ENCODE data around the gene RTN4RL1.

The RTN4RL1 gene

GRCh38 chr17:2044263-2044894, 19.2 kb upstream of the RTN4RL1 start:
- DNase-seq, result no peak

DNA sequence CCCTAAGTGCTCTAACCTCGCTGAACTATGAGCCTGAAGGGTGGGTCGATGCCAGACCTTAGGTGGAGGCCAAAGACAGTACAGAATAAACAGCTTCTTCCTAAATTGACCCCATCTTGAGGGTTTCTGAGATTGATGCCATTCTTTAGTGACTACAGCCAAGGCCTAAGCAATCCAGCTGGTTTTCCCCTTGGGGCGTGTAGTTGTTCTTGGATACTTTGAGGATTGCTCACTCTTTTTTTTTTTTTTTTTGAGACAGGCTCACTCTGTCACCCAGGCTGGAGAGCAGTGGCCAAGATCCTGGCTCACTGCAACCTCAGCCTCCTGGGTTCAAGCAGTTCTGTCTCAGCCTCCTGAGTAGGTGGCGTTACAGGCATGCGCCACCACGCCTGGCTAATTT, 18.7 kb upstream of the RTN4RL1 start:
- DNase-seq, result no peak

DNA sequence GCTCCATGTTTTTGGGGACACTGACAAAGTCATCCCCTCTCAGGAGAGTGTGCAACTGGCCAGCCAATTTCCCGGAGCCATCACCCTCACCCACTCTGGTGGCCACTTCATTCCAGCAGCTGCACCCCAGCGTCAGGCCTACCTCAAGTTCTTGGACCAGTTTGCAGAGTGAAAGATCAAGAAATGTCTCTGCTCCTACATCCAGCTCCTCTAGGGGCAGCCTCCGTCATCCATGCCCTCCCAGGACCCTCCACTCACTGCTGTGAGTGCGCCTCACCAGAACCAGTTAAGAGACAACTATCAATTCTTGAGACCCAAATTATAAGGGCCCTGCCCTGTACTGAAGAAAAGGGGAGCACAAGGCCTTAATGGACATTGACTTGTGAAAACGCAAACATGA, 17.8 kb upstream of the RTN4RL1 start:
- DNase-seq, result no peak

- no peak for DNase-seq
Measured at GRCh38 chr17:2042390-2042847, 17.3 kb upstream of the RTN4RL1 start.

DNA sequence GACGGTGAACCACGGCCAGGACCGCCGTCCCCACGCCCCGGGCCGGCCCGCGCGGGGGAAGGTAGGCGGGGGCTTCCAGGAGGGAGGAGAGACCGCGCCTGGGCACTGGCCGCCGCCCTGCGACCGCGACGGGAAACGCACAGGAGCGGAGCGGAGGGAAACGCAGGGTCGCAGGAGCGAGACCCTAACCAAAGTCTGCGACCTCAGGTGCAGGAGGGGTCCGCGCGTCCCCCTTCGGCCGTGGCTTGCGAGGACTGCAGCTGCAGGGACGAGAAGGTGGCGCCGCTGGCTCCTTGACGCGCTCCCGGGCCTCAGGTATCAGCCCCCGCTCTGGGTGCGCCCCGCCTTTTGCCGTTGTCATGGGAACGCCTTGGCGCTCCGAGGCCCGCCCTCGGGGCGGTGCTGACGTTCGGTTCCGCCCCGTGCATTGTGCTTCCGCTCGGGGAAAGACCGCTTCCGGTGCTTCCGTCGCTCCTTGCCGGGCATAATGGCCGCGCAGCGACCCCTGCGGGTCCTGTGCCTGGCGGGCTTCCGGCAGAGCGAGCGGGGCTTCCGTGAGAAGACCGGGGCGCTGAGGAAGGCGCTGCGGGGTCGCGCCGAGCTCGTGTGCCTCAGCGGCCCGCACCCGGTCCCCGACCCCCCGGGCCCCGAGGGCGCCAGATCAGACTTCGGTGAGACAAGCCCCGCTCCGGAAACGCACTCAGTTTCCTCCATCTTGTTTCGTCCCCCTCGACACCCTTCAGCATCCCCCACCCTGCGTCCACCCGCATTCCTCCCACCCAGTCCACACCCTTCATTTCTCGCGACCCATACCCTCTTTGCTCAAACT, 16.6 kb upstream of the RTN4RL1 start, which contains the start of gene OVCA2:
Gene OVCA2, plus strand, starts transcription at position 462 of the 829 bp plus-strand sequence. Its CDS starts 26 bp downstream, at position 488.
- DNase-seq, result peak; percentile 97

DNA sequence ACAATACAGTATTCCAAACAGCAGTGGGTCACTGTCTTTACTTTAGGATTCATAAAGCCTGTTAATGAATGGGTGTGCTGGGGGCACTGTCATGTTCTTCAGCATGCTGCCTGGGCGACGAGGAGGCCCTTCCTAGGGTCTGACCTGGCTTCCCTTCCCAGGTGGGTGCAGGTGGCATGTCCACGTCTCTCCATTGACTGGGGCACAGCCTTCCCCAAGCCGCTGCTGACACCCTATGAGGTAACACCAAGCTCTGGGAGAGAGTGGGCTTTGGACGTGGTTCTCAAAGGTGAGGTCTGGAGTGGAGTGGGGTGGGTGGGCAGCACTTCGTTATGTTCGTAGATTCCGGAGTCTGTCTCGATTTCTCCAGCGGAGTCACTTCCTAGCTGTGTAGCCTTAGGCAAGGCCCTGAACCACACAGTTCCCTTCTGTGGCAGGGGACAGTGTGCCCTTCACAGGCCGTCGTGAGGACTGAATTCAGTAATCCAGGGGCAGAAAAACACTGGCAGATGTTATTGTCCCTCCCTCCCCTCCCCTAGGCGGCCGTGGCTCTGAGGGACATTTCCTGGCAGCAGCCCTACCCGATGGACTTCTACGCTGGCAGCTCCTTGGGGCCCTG, 15.9 kb upstream of the RTN4RL1 start:
- DNase-seq, result no peak

- DNase-seq, result no peak
Measured at GRCh38 chr17:2040219-2040827, 15.2 kb upstream of the RTN4RL1 start.

GRCh38 chr17:2037155-2037554, 12.0 kb upstream of the RTN4RL1 start:
- no peak for DNase-seq

DNA sequence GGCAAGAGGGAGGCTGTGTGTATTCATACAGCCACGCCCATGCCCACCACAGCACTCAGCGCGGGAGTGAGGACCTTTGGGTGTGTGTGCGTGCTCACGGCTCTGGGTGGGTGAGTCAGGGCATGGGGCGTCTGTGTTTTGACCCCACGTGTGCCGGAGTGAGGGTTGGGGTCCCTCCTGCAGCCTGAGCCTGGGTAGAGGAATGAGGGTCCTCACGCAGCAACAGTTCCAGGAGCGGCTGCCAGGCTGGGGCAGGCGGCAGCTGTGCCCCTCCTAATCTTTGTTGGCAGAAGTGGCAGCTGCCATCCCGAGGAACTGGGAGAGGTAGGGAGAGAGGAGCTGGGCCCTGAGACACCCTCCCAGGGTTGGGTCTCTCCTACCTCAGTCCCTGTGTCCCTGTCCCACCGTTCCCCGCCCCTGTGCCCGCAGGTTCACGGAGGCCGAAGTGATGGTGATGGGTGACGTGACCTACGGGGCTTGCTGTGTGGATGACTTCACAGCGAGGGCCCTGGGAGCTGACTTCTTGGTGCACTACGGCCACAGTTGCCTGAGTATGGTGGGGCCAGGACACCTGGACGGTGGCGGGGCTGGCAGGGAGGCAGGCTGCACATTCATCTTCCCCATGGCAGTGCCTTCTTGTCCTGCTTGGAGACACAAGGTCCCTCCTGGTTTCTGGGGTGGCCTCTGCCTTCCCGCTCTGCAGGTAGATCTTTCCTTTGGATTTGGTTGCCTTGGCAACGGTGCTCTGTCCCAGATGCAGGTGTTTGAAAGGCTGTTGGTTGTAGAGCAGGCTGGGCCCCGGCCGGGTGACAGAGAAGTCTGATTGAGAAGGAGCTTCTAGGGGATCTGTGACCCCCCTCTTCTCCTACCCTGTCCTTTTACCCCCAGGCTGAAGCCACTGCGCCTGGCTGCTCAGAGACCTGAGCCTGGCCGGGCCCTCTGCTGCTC, 10.7 kb upstream of the RTN4RL1 start:
- DNase-seq, result no peak

DNA sequence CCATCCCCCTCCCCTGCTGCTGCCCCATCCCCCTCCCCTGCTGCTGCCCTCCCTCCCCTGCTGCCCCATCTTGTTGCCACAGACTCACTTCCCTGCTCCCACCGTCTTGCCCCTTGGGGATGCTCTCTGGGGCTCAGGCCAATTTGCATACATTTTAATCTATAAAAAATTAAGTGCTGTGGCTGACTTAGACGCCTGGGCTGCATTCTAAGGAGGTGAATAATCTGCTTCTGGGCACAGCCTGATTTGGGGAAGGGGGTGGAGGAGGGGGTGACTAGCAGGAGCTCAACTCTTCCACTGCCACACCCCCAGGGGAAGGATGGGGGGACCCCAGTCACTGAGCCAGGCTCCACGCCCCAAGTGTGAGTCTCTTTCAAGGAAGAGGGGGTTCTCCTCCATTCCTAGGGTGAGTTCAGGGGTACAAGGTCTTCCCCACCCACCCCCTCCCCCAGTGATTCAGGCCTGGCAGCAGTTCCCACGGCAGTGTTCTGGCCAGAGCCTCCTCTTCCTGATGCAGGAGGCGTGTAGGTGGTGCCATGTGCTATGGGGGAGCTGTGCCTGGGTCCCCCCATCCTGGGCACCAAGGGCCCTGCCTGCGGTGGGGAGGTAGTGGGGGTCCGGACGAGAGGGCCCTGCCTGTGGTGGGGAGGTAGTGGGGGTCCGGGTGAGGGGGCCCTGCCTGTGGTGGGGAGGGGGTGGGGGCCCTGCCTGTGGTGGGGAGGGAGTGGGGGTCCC, 9.8 kb upstream of the RTN4RL1 start:
- DNase-seq, result no peak

- DNase-seq, result no peak
Measured at GRCh38 chr17:2034157-2034556, 9.0 kb upstream of the RTN4RL1 start.

GRCh38 chr17:2033153-2033552, 8.0 kb upstream of the RTN4RL1 start:
- no peak for DNase-seq

- DNase-seq, result no peak
Measured at GRCh38 chr17:2030779-2031163, 5.6 kb upstream of the RTN4RL1 start.

- peak; percentile 92 for DNase-seq
Measured at GRCh38 chr17:2029911-2030778, 5.0 kb upstream of the RTN4RL1 start, which contains the start of gene DPH1. Gene DPH1, plus strand, starts transcription at chr17:2030153. Its CDS starts 17 bp downstream, at chr17:2030170.

GRCh38 chr17:2028737-2029136, 3.6 kb upstream of the RTN4RL1 start:
- no peak for DNase-seq

GRCh38 chr17:2028234-2028614, 3.1 kb upstream of the RTN4RL1 start:
- DNase-seq, result no peak

- no peak for DNase-seq
Measured at GRCh38 chr17:2027528-2028233, 2.5 kb upstream of the RTN4RL1 start.

DNA sequence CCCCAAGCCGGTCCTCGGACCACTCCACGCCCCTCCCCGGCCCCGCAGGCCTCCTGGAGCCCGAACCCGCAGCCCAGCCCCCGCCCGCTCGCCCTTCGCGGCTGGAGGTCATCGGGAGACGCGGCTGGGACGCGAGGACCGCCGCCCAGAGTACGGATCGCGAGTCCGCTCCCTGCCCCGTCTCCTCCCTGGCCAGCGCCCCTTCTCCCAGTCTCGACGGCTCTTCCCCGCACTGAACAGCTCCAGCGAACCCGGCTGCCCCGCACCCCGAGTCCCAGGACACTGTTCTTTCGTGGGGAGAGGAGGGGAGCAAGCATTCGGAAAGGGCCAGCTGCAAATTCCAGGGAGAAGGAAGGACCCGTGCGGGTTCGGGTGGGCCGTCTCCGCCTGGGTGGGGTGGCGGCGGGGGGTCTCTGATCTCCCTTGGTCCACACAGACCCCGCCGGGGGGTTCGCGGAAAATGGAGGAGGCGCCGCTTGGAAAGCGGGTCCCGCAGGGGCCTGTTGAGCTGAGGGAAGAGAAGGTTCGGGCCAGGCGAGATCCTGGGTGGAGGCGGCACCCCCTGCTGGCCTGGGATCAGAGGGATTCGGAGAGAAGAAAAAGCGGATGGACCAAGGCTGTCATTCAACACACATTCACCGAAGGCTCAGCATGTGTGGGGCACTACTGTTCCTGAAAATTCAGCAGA, 632 bp upstream of the RTN4RL1 start:
- DNase-seq, result no peak

DNA sequence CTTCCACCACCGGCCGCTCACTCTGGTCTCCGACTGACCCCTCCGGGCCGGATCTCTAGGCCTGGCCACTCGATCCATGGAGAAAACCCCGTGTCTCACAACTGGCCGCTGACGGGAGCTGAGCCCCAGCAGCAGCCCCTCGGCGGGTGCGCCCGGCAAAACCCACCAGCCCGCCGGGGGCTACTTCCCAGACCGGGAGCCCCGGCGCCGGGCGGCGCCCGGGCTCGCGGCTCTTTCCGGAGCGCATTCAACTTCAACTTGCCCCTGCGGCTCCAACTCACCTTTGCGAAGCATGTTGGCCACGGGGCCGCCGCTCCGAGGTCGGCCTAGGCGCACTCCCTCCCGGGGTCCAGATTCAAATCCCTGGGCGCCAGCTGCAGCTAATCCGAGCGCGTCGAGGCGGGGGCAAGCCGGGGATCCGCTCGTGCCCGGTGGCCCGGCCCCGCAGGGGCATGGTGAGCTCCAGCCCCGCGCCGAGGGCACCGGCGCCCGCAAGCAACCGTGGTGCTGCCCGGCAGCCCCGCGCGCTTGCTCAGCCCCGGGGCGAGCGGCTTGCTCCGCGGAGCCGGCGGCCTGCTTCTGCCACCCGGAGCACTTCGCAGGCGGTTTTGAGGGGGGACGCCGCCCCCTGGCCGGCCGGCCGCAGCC, 438 bp downstream of the RTN4RL1 start:
- DNase-seq, result no peak
